Measurements from ENCODE around the gene MAK. TPM values are rescaled to one million over a fixed set of nuclear protein-coding genes. Genes with fewer than 3 reads are reported as not detected.

The MAK gene
- total and polyA plus RNA-seq, 2 of the 13 experiments (the other 11 are each of a cell fraction or from before 2014, with no cell fraction given): 0.04 TPM; not detected in 1

DNA sequence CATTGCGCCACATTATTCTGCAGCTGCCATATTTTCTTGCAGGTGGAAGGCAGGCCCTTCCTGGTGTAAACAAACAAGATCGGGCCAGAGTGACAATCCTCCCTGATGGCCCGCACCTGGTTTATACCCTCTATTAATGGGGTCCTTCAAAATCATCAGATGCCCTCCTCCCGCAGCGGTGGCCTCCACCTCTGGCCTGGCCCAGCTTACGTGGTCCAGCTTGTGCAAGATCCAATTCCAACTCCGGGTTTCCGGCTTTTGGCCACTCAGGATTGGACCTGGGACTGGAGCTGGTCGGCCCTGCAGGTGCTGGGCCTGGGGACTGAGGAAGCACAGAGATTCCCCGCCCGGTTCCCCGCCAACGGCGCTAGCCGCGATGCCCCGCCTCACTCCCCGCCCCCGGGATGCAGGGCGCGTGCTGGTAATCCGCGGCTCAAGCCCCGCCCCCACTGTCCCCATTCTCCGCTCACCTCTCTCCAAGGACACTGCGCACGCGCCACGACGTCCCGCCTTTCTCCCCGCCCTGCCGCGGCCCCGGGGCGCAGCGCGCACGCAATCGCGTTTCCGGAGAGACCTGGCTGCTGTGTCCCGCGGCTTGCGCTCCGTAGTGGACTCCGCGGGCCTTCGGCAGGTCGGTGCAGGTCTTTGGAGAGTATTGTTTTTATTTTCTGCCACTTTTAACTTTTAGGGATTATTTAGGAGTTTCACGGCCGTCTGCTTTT lies 90.9 kb downstream of the MAK start, which contains the start of gene TMEM14B (continued):
- peak; percentile 86 for TF ChIP-seq AHR (CRISPR knock-in tag; IDR thresholded peaks at IDR 0.05)
- TF ChIP-seq ZNF83 (CRISPR knock-in tag; IDR thresholded peaks at IDR 0.05; ENCODE audit: borderline replicate concordance): no peak
- TF ChIP-seq MTF2 (CRISPR knock-in tag; IDR thresholded peaks at IDR 0.05; ENCODE audit: borderline replicate concordance): no peak
- no peak for TF ChIP-seq HNRNPL (IDR thresholded peaks at IDR 0.05; ENCODE audit: low read depth, low read length)
- no peak for TF ChIP-seq ATM (IDR thresholded peaks at IDR 0.05; ENCODE audit: borderline replicate concordance)
- peak; percentile 87 for TF ChIP-seq TIGD3 (CRISPR knock-in tag; IDR thresholded peaks at IDR 0.05; ENCODE audit: borderline replicate concordance)
- no peak; the same call in 1 of the 2 replicates for TF ChIP-seq ZNF678 (CRISPR knock-in tag; IDR thresholded peaks at IDR 0.05)
- TF ChIP-seq SKI (IDR thresholded peaks at IDR 0.05; ENCODE audit: partially characterized antibody): peak; percentile 21
- no peak for TF ChIP-seq ZNF496 (CRISPR knock-in tag; IDR thresholded peaks at IDR 0.05; ENCODE audit: insufficient replicate concordance)
- no peak for TF ChIP-seq TRIM24 (CRISPR knock-in tag; IDR thresholded peaks at IDR 0.05)
- TF ChIP-seq SP2 (CRISPR knock-in tag; IDR thresholded peaks at IDR 0.05): peak; percentile 55; the same call in 1 of the 2 replicates
- peak; percentile 87 for TF ChIP-seq ZNF451 (CRISPR knock-in tag; IDR thresholded peaks at IDR 0.05)
- TF ChIP-seq BRCA1 (CRISPR knock-in tag; IDR thresholded peaks at IDR 0.05): no peak; the same call in 1 of the 2 replicates
- TF ChIP-seq POLR2G (IDR thresholded peaks at IDR 0.05; ENCODE audit: low read depth, low read length): peak; percentile 97
- TF ChIP-seq ZNF552 (CRISPR knock-in tag; IDR thresholded peaks at IDR 0.05; ENCODE audit: borderline replicate concordance): no peak
- TF ChIP-seq ZNF264 (CRISPR knock-in tag; IDR thresholded peaks at IDR 0.05): no peak
- peak; percentile 61; the same call in 1 of the 2 replicates for TF ChIP-seq TGIF2 (CRISPR knock-in tag; IDR thresholded peaks at IDR 0.05)
- TF ChIP-seq ZNF615 (CRISPR knock-in tag; IDR thresholded peaks at IDR 0.05; ENCODE audit: borderline replicate concordance): 0 out of 2 replicates have a peak, but pooled peaks have one; percentile 74
- TF ChIP-seq CBX2 (IDR thresholded peaks at IDR 0.05; ENCODE audit: low read depth, low read length): no peak
- peak; percentile 94; the same call in 1 of the 2 replicates for TF ChIP-seq CBX2 (CRISPR knock-in tag; IDR thresholded peaks at IDR 0.05; ENCODE audit: low read depth)
- TF ChIP-seq ELF1 (CRISPR knock-in tag; IDR thresholded peaks at IDR 0.05): peak; percentile 87
- TF ChIP-seq, protein P1, sequence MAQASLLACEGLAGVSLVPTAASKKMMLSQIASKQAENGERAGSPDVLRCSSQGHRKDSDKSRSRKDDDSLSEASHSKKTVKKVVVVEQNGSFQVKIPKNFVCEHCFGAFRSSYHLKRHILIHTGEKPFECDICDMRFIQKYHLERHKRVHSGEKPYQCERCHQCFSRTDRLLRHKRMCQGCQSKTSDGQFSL (CRISPR knock-in tag; IDR thresholded peaks at IDR 0.05): no peak
- TF ChIP-seq SETDB1 (CRISPR knock-in tag; IDR thresholded peaks at IDR 0.05; ENCODE audit: borderline replicate concordance): peak; percentile 77; the same call in 1 of the 2 replicates
- peak; percentile 34 for TF ChIP-seq JARID2 (CRISPR knock-in tag; IDR thresholded peaks at IDR 0.05; ENCODE audit: insufficient replicate concordance)
- no peak for TF ChIP-seq CBX1 (IDR thresholded peaks at IDR 0.05; ENCODE audit: low read depth)
- no peak for TF ChIP-seq MATR3 (CRISPR knock-in tag; IDR thresholded peaks at IDR 0.05)
- no peak; the same call in none of the 2 replicates for TF ChIP-seq WIZ (CRISPR knock-in tag; IDR thresholded peaks at IDR 0.05)
- peak; percentile 97 for TF ChIP-seq POLR2AphosphoS5 (IDR thresholded peaks at IDR 0.05; ENCODE audit: low read depth, low read length)
- peak; percentile 95 for TF ChIP-seq TFDP2 (CRISPR knock-in tag; IDR thresholded peaks at IDR 0.05)
- 0 out of 2 replicates have a peak, but pooled peaks have one; percentile 40 for TF ChIP-seq PCBP1 (IDR thresholded peaks at IDR 0.05; ENCODE audit: borderline replicate concordance, low read depth, low read length)
